HG03442 (cell line): Measurements from ENCODE around the gene DPF3.
A peak's percentile ranks its signal among the peaks of the same experiment; 100 is the strongest.

Experiments used
- ATAC-seq: cut with Tn5 transposase; IDR thresholded peaks from one replicate; pipeline ENCODE4 v1.9.1; 2021; ENCODE audit warnings: mild to moderate bottlenecking, moderate library complexity; ENCODE audit not compliant: unreplicated experiment

Gene DPF3

DNA sequence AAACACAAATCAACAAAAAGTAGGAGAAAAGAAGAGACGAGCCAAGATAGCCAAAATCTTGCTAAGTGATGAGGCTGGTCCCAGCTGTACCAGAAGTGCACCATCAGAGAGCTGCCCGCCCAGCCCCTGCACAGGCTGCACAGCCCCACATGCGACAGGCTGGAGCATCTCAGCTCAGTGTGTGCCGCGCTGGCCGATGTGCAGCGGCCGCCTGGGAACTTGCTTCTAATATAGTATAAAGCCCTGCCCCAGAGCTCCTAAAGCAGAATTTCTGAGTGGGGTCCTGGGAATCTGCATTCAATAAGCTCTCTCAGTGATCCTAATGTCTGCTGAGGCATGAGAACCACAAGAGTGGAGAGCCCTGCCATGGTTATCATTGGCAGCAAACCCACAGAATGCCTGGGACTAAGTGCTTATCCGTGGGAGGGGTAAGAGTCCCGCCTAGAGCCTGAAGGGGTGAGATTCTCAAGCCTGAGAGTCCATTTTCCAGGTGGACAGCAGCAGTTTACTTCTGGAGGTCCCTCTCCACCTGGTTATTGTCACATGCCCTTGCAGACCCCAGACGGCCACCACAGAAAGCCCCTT lies 171.6 kb downstream of the DPF3 start:
- ATAC-seq, result no peak

DNA sequence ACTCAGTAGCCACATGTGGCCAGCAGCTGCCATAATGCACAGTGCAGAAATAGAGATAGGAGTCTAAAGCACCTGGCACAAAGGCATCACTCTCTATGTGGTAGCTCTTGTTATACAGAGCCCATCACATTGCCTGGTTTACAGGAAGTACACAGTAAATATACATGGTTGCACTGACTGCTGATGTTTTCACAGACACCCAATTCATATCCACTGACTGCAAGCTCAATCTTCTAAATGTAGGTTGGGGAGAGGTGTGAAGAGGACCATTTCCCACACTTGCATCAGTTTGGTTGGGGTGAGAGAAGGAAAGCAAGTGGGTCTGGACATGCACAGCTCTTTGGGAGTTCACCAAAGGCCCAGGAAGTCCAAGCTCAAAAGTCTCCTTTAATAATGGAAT lies 172.8 kb downstream of the DPF3 start:
- no peak for ATAC-seq

DNA sequence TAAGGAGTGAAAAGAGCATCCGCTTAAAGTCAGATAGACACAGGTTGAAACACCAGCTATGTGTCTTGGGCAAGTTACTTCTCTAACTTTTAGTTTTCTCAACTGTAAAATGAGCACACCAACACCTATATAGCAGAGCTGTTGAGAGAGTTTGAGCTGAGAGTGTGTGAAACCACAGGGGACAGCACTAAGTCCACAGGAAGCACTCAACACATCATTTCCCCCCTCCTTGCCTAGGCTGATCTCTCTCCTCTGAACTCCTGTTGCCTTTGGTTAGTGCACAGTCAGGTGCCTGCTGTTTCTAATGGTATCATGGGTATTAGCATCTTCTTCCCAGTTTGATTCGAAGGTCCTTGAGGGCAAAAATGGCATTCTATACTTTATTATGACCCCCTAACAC lies 176.7 kb downstream of the DPF3 start:
- ATAC-seq, result no peak

DNA sequence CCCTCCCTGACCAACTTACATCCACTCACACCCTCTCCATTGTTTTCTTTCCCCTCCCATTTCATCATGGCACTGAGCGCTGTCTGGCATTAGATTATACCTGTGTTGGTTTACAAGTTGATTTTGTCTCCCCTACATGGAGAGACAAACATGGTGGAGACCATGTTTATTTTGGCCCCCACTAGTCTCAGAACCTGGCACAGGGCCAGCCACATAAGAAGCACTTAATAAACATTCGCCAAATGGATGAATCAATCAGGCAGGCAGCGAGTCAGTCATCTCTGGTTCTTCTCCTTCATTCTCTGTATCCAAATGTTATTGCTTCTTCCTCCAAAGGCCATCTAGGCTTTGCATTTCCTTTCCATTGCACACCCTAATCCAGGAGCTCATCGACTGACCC lies 177.4 kb downstream of the DPF3 start:
- ATAC-seq, result no peak

DNA sequence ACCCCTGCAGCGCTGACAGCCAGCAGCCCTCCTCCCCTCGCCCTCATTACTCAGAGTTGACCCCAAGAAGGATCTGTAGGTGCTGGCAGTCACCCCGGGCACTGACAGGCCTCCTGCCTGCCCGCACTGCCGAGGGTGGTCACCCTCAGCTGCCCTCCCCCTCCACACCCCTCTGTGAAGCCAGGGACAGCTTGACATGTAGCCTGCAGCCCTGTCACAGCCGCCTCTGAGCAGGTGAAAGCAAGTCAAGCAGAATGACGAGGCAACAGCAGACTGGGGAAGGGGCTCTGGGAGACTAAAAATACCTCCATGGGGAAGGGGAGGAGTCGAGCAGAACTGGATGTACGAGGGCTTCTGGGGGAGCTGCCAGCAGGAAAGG lies 178.1 kb downstream of the DPF3 start:
- ATAC-seq, result no peak

DNA sequence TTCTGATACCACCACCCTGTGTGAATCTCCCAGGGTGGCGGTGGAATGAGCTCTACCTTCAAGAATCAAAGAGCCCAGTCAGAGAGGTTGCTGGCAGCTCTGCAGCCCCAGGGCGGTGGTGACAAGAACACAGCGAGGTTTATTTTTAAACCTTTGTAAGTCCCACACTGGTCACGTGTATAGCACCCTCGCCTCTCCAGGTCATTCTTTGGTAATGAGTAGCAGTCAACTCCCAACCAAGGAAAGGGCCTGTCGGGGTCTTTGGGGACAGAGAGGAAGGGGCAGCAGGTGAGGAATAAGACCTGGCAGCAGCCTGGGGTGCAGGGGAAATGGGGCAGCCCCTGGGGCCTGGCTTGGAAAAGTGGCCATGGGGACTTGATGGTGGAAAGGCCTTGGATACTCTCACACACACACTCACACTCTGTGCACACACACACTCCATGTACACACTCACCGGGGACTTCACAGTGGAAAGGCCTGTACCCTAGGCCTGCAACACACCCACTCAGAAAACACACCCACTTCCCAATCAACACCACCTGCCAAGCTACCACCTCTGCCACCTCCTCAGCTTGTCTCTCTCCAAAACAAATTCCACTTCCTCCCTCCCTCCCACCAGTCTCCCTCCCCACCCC lies 178.6 kb downstream of the DPF3 start:
- ATAC-seq, result no peak

DNA sequence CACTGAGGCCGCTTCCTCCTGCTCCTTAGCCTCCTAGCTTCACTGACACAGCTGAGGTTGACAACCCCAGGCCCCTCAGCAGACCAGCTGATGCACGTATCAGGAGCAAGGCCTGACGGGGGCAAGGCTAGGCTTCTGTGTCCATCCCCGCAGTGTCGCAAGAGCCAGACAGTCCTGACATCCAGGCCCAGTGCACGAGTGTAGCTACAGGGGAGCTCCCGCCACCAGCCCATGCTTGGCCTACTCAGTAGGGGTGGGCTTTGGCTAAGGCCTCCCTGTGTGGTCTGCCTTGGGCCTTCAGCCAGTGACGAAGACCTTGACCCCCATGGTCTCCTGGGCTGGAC lies 179.1 kb downstream of the DPF3 start:
- ATAC-seq, result no peak

DNA sequence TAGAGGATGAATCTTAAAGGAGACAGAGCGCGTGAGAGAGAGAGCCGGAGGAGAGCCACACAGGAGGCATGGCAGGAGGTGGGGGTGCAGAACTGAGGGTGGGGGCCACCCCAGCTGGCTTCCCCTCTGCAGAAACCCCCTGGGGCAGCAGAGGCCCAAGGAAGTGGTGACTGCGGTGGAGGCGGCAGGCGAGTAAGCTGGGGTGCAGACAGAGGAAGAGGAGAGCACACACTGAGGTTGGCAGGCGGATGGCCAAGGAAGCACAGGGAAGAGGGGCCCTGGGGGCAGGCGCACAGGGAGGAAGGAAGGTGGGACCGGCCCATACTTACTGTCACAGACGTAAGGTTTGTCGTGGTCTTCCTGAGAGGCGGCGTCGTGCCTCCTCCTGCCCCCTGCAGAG lies 179.8 kb downstream of the DPF3 start:
- ATAC-seq, result peak; percentile 57

DNA sequence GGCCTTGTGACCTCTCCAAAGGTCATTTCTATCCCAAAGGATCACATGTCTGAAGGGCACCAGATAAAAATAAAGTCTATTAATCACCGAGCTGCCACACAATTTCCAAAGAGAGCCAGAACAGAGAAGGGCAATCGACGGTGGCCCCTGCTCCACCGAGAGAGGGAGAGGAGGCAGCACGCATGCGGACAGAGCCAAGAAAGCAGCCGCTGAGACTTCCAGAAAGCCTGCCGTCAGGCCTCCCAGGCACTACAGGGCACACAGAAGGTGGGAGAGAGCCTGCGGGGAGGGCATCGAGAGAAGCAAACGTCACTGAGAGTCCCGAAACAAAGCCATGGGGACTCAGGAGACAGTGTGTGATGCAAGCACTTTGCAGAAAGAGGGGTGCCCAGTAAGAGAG lies 182.0 kb downstream of the DPF3 start:
- no peak for ATAC-seq

DNA sequence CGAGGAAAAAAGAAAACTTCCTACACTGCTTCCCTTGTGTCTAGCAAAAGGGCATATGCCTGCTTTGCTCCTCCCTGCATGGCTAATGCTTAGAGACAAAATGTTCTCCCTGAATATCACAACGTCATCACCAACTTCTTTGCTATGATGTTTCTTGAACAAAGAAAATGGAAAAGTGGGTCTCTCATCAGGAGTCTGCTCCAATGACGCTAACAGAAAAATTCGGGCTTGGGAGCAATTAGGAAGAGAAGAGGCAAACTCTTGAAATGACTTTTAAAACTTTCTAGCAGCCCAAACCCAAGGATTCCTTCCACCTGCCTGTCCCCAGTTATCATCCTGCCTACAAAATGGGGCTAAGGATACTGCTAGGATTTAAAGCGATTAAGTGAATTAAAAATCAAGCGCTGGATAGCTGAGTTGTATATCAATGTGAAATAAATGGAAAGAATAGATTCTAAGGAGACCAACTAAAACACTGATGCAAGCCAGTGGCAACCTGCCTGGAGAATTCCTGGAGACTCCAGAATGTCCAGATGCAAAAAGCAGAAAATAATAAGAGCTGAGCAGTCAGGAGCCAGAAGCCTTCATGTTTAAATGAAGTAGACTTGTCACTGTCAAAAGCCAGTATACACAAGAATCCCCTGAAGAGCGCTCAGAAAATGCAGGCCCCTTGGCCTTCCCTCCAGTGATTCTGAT lies 183.8 kb downstream of the DPF3 start:
- ATAC-seq, result no peak

DNA sequence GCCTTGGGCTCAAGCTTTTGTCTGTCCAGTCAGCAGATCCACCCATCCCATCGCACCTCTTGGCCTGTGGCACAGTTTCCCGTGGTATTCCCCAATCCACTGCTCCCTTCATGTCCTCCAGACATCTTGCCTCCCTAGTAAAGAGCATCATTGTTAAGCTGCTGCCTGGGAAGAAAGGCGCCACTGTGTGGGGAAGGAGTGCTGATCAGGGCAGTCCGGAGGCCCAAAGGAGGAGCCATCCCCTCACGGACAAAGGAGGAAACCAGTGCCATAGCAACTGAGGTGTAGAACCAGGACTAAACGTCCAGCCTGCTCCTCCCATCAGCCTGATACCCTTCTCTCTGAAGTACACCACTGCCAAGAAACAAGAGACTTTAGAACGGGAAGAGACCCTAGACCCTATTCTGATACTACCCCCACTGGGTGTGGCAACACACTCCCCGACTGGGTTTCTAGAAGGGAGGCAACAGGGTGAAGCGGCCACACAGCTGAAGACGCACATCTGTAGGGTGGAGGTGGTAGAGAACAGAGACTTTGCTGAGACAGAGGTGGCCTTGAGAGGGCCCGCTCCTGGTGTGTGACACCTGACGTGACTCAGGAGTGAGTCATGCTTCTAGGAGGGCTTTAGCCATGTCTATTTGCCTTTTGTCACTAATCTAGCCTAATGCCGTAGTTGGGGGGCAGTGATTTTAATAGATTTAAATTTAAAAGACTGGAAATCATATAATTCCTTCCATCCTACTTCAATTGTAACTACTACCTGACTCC lies 185.0 kb downstream of the DPF3 start:
- no peak for ATAC-seq

DNA sequence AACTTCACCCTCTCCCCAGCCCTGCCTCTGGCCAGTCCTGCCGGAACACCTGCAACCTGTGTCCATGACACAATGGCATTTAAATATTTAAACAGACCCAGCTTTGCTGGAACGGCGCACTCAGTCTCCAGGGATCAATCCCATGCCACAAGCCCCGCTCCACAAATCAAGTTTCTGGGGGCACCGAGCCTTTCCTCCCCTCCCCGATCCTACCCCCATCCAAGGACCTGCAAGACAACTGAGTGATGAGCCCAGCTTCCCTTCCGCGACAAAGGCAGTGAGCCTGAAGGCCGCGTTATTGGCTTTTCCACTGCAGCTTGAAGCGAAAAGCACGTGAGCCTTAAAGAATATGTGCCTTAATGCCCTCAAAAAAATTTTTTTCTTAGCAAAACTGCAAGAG lies 185.7 kb downstream of the DPF3 start:
- ATAC-seq, result no peak

DNA sequence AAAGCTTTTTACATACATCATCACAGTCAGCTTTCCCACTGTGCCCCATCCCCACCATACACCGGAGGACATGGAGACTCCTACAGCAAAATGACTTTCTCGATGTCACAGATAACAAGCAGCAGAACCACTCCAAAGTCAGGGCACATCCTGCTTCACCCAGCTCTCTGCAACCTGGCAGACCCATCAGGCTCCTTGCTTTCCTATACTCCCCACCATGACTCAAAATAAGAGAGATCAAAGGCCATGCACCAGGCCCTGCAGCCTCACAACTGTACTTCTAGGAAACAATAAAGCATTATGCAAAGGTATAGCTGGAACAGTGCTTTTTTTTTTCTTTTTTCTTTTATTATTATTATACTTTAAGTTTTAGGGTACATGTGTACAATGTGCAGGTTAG lies 187.4 kb downstream of the DPF3 start:
- no peak for ATAC-seq

DNA sequence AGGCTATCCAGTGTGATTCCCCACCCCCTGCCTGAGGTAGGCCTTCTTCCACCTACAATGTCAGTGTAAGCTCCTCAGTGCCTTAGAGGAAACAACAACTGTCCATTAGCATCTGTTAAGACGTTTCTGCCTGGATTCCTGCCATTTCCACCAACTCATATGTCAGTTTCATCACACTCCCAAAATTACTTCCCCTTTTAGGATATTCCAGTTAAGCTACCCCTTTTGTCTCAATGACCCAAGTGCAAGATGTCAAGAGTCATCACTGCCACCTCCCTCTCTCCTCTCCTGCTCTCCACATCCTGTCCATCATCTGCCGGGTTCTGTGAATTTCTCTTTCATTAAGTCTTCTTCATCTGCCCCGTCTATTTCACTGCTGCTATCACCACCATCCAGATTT lies 189.4 kb downstream of the DPF3 start:
- ATAC-seq, result no peak

DNA sequence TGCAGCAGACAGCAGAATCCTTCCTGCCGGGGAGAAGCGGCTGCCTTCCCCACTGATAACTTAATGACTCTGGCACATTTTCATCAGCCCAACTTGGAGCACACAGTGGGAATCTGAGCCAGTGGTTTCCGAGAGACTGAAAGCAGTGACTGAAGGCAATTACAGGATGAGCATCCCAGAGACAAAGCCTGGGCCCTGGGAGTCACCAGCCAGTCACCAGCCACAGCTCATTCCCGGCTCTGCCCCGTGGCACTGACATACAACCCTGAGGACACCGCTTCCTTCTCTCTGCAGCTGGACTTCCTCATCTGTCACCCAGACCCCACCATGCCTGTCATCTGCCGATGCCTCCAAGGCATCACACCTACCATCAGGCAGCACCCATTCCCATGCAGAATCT lies 192.3 kb downstream of the DPF3 start:
- no peak for ATAC-seq

DNA sequence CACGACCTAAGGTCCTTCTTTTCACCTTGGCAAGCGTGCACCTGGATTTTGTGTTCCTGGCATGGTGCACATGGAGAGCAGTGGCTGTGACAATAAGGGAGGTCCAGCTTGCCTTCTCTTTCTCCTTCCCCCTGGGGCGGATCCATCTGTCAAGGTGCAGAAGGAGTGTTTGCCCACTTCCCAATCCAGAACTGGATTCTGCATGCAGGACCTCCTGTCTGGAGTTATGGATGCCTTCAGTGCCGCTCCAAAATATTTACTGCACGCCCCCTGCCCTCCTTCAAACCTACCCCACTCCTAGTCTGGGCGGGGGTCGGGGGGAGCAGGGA lies 192.7 kb downstream of the DPF3 start:
- no peak for ATAC-seq

DNA sequence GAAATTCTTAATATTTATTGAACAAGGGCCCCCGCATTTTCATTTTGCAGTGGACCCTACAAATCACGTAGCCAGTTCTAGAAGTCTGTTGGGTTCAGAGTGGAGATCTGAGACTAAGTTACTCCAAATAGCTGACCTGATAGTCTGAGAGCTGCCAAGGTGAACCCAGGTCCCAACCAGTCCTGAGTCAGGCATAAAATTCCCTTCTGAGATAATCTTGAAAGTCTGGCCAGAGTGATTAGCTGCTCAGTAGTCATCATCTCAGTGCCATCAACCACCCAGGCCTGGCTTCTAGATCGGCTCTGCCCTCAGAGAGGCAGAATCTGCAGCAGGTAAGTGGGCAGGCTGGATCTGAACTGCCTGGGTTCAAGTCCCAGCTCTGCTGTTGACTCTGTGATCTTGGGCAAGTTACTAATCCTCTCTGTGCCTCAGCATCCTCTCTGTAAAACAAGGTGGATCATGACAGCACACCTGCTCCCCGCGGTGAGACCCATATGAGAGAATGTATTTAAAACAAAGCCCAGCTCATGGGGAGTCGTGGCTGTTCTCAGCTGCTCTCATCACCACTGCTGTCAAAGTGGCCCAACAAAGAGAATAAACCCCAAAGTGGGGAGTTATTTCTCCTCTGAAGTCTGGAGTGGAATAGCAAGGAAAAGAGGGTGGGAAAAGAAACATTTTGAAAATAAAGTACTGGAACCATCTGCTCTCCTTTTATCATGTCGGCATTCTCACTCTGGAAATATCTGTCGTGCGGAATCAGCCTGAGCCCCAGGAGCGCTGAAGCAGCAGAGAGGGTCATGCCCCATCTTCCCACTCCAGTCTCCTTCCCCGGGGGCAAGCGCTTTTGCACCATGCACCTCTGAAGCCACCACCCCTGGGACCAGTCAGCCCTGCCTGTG lies 193.3 kb downstream of the DPF3 start:
- ATAC-seq, result no peak

DNA sequence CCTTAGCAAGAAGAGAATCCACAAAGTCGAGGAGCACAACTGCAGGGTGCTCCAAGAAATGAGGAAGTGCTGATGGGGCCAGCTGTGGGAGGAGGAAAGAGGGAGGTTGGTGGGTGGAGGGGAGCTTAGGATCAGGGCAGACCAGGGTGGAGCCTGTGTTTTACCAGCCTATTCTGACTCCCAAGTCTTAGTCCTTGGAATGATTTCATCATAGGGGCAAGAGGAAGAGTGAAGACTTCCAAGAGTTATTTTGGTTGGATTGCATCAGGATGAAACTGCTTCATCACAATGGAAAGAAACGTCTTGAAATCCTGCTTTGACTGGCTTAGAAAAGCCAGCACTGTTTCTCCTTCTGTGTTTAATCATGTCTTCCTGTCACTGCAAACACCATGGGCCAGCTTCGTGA lies 194.0 kb downstream of the DPF3 start:
- ATAC-seq, result no peak

DNA sequence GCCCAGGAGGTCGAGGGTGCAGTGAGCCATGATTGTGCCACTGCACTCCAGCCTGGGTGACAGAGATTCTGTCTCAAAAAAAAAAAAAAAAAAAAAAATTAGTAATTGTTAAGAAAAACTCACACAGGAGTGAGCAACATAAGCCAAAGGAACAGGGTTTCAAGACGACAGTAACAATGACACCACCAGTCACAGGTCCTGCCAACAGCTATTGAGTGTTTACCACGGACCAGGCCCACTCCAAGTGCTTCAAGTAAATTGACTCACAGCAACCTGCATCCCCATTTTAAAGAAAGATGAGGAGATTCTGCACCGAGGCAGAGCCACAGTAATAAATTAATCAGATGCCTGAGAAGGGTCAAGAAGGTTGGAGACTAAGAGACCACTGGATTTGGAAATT lies 194.5 kb downstream of the DPF3 start:
- no peak for ATAC-seq

DNA sequence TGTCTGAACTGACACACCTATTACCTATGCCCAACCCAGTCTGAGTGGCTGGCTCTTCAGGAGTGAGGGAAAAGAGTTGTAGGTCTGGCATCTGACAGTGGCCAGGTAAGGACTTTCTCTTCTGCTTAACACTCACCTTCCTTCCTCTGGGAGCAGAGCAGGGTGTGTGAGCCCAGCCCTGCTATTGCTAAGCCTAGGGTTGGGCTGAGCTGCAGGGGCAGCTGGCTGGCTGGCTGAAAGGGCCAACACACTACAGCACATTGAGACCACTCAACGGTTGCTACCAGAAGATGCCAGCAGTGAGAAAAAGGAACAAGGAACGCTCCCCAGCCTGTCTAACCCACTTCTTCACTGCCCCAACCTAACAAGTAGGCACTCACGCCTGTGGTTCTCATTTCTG lies 201.2 kb downstream of the DPF3 start:
- no peak for ATAC-seq

DNA sequence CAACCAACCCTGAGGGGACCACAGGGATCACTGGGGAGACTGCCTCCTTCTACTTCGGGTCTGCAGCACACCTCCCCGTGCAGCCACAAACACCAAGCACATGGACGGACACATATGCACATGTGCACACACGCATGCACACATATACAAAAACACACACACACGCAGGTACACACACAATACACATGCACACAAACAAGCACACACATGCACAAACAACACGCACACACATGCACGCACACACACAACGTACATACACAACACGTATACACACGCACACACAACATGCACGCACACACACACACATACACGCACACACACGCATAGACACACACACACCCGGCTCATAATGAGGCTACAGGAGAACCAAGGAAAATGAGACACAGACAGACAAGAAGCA lies 203.6 kb downstream of the DPF3 start:
- ATAC-seq, result no peak
